Mucosa of stomach (tissue), 1 donor: ENCODE data around the gene EMID1.

Experiments
- H3K27me3 ChIP-seq: one replicate; pipeline ENCODE4 v1.7.0; 2013; ENCODE audit warnings: mild to moderate bottlenecking, low read length; ENCODE audit not compliant: control insufficient read depth, insufficient read depth
- H3K36me3 ChIP-seq: one replicate; pipeline ENCODE4 v1.7.0; 2013; ENCODE audit warnings: low read length; ENCODE audit not compliant: control insufficient read depth, insufficient read depth
- H3K4me1 ChIP-seq: one replicate; pipeline ENCODE4 v1.7.0; 2013; ENCODE audit warnings: mild to moderate bottlenecking, low read length; ENCODE audit not compliant: control insufficient read depth, insufficient read depth
- H3K4me3 ChIP-seq: one replicate; pipeline ENCODE4 v1.7.0; 2013; ENCODE audit warnings: low read length
- H3K9ac ChIP-seq: one replicate; pipeline ENCODE4 v1.7.0; 2013; ENCODE audit warnings: mild to moderate bottlenecking, low read length, moderate library complexity
- H3K9me3 ChIP-seq: one replicate; pipeline ENCODE4 v1.7.0; 2013; ENCODE audit warnings: mild to moderate bottlenecking, low read length, moderate library complexity; ENCODE audit not compliant: control insufficient read depth
- donor health status: Pancreatic carcinoma.

EMID1 gene

DNA sequence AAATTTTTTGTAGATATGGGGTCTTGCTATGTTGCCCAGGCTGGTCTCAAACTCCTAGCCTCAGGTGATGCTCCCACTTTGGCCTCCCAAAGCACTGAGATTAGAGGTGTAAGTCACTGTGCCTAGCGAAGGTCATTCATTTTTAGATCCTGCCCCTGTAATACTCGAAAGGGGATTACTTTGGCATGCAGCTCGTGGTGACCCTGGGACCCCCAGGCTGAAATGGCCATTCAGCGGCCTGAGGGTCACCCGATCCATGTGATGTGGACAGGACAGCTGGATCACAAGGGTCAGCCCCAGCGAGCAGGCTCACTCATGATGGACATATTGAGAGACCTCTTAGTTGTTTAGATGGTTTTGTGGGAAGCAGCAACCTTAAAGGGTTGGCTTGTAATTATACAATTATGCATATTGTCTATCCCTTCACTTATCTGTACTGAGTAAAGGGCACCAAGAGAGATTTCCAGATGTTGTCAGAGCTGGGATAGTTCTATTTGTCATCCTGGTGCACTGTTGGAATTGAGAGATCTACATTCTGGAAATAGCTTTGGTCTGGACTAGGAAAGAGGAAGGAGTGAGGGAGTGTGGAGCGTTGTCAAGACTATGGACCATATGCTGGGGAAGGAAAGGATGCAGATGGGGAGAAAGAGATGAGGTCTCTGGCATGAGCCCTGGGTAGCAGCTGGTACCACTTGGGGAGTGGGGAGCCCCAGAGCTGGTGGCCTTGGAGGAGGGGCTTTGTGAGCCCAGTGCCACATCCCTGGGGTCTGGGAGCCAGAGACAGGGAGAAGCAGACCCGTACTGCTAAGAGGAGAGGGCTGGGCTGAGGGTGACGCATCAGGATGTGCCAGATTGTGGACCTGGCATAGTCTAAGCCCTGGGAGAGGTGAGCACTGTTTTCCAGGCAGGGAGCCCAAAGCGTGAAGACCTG lies 46.5 kb downstream of the EMID1 start:
- H3K36me3 ChIP-seq = no peaks in the 10 kb centered on the region
- H3K4me1 ChIP-seq = no peaks in the 10 kb centered on the region
- H3K27me3 ChIP-seq = no peaks in the 10 kb centered on the region

DNA sequence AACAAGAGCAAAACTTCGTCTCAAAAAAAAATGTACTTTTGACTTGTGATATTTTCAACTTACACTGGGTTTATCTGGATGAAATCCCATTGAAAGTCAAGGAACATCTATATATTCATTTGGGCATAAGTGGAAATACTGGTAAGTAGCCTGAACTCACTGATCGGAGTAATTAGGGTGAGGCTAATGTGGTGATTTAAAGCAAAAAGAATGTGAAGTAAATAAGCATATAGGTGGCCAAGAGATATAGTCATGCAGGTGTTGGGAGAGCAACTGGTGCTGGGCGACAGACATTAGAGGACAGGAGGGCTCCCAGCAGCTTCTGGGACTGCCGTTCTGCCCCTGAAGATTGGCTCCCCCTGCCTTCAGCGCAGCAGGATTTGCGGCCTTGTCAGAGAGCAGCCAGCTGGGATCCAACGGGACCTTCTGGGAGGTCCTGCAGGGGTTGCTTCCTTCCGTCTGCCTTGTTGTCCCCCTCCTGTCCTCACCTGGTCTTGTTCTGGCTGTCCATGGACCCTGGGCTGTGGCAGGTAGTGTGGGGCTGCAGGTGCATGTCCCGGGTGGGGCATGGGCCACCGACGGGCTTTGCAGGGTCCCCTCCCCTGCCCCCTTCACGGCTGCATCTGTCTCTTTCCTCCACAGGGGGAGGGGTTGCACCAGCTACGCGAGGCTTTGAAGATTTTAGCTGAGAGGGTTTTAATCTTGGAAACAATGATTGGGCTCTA lies 48.0 kb downstream of the EMID1 start:
- Histone ChIP-seq H3K4me3 (no peak overlapping the region), H3K9me3 (no peaks in the 10 kb centered on the region), H3K4me1 (no peaks in the 10 kb centered on the region), H3K27me3 (no peaks in the 10 kb centered on the region), H3K36me3 (no peaks in the 10 kb centered on the region), H3K9ac (no peak overlapping the region)

More for the DNA sequence above, 46.5 kb downstream of the EMID1 start:
- H3K9me3 ChIP-seq = no peaks in the 10 kb centered on the region
- H3K4me3 ChIP-seq = no peak overlapping the region
- no peak overlapping the region for H3K9ac ChIP-seq

DNA sequence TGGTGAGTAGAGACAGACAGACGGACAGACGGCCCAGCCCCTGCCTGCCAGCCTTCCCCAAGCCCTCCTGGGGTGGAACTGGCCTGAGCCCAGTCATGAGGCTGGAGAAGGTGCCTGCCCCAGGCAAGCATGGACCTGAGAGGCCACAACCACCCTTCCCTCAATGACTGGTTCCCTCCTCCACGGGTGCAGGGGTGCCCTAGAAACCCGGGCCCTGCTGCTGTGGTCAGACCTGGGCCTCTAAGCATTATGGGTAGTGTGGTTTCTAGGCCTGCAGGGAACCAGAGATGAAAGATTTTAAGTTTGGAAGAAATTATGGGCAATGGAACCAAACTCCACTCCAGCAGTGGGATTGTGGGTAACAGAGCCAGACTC lies 48.6 kb downstream of the EMID1 start:
- no peaks in the 10 kb centered on the region for H3K9me3 ChIP-seq
- no peak overlapping the region for H3K4me3 ChIP-seq

DNA sequence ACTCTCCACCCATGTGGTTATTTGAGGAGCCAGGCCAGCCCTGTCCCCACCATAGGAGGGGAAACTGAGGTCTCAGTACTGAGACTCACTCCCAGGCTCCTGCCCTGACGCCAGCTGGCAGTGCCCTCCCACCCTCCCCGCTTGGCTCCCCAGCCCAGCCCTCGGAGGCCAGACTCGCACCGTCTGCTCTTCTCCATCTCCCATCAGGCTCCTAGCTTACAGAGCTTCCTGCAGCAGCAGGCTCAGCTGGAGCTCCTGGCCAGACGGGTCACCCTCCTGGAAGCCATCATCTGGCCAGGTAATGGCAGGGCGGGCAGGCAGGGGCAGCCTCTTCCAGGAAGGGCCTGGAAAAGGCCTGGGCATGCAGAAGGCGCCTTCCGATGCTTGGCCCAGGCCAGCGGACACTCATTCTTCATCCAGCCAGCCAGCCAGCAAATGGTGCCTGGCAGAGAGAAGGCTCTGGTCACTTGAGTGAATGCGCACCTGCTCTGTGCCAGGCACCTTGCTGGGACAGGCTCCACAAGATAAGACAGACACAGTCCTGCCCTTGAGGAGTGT lies 49.4 kb downstream of the EMID1 start:
- Histone ChIP-seq H3K4me1 (no peaks in the 10 kb centered on the region), H3K9me3 (no peaks in the 10 kb centered on the region), H3K36me3 (no peaks in the 10 kb centered on the region), H3K9ac (no peak overlapping the region), H3K27me3 (no peaks in the 10 kb centered on the region), H3K4me3 (no peak overlapping the region)

More for the DNA sequence above, 48.6 kb downstream of the EMID1 start:
- Histone ChIP-seq H3K4me1 (no peaks in the 10 kb centered on the region), H3K9ac (no peak overlapping the region), H3K36me3 (no peaks in the 10 kb centered on the region), H3K27me3 (no peaks in the 10 kb centered on the region)

DNA sequence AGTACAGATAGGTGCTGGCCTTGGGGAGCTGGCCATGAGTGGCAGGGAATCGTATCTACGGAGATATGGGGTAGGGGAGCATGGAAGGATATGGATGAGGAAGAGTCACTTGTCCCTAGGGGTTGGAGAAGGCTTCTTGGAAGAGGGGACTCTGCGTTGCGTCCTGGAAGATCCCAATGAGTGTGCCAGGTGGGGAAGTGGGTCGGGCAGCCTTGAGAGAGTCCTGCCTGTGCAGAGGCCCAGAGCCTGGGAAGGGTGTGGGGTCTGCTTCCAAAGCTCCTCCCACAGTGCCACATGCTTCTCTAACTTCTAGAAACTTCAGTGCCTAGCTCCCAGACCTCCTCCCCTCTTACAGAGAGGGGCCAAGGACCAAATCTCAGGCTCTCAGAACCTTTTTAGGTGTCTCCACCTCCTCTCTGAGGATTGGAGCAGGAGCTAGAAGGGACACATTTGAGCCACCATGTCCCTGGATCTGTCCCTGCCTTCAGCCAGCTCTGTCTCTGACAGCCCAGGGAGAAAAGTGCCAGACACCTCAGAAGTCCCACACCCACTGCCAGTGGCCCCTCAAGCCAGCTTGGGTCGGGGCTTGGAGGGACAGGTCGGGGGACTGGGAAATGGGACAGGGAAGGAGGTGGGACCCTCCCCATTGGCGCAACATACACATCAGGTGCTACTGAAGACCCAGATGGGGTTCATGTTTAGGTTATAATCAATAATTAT lies 51.1 kb downstream of the EMID1 start:
- H3K36me3 ChIP-seq = no peaks in the 10 kb centered on the region
- no peak overlapping the region for H3K4me3 ChIP-seq
- H3K27me3 ChIP-seq = no peaks in the 10 kb centered on the region
- no peaks in the 10 kb centered on the region for H3K4me1 ChIP-seq
- H3K9ac ChIP-seq = no peak overlapping the region
- no peaks in the 10 kb centered on the region for H3K9me3 ChIP-seq

DNA sequence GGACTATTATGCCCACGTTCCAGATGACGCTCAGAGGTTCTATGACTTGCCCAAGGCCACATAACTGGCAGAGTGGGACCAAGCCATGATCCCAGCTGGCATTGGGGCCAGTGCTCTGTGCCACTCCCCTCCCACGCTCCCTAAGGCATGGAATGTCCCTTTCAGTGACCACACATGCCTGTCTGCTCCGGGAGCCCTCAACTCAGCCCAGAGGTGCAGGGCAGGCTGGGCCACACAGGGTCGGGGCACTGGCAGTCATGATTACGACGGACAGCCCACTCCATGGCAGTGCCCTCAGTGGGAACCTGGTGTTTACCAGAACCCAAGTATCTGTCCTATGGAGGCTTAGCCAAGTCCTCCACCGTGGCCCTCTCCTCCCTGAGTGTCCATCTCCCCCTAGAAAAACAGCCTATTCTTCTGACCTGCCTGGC lies 52.1 kb downstream of the EMID1 start:
- H3K36me3 ChIP-seq = no peaks in the 10 kb centered on the region
- H3K4me3 ChIP-seq = no peak overlapping the region
- no peak overlapping the region for H3K9ac ChIP-seq
- H3K4me1 ChIP-seq = no peaks in the 10 kb centered on the region
- H3K9me3 ChIP-seq = no peaks in the 10 kb centered on the region
- no peaks in the 10 kb centered on the region for H3K27me3 ChIP-seq

DNA sequence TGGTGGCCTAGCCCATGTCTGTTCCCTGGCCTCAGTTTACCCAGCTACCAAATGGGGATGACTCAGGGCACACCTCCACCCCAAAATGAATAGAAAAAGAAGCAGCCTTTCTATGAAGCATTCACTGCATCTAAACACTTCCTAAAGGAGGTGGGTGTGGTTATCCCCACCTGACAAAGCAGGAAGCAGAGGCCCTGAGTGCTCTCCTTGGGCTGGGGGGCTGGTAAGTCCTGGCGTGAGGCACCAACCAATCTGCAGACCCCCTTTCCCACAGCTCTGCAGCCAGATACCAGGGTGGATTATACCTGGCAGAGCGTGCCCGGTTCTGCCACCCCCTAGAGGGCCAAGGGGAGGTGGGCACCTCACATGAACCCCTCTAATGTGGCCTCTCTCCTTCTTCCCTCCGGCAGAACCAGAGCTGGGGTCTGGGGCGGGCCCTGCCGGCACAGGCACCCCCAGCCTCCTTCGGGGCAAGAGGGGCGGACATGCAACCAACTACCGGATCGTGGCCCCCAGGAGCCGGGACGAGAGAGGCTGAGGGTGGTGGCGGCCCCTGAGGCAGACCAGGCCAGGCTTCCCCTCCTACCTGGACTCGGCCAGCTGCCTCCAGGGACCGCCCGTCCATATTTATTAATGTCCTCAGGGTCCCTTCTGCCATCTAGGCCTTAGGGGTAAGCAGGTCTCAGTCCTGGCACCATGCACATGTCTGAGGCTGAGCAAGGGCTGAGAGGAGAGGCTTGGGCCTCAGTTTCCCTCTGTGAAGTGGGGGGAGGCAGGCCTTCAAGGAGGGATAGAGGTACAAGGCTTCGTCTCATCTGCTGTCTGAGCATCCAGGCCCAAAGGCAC lies 52.9 kb downstream of the EMID1 start:
- Histone ChIP-seq H3K4me1 (no peaks in the 10 kb centered on the region), H3K36me3 (no peaks in the 10 kb centered on the region), H3K9me3 (no peaks in the 10 kb centered on the region), H3K9ac (no peak overlapping the region), H3K27me3 (no peaks in the 10 kb centered on the region), H3K4me3 (no peak overlapping the region)

DNA sequence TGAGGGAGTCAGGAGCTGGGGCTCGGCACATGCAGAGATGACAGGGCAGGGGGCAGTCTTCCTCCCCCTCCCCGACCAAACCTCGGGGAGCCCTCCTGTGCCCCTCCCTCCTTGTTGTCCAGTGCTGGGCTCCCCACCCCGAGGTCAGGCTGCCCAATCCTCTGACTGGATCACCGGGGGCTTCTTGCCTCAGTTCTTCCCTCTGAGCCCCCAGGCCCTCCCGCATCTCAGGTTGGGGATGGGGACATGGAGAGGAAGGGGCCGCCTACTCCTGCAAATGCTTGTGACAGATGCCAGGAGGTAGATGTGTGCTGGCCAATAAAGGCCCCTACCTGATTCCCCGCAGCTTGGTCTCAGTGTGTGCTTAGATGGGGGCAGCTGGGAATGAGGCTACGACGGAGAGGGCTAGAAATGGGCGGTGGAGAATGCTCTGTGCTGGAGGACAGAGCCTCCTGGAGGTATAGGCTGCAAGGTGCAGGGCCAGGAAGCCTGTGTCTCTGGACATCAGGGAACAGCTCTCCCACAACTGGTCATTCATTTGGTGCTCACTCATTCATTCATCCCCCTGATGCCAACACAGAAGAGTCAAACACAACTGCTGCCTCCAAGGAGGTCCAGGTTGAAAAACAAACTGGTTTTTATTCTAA lies 53.7 kb downstream of the EMID1 start:
- H3K4me3 ChIP-seq = no peak overlapping the region
- H3K9me3 ChIP-seq = no peaks in the 10 kb centered on the region
- H3K9ac ChIP-seq = no peak overlapping the region
- no peaks in the 10 kb centered on the region for H3K27me3 ChIP-seq
- no peaks in the 10 kb centered on the region for H3K36me3 ChIP-seq
- H3K4me1 ChIP-seq = no peaks in the 10 kb centered on the region

DNA sequence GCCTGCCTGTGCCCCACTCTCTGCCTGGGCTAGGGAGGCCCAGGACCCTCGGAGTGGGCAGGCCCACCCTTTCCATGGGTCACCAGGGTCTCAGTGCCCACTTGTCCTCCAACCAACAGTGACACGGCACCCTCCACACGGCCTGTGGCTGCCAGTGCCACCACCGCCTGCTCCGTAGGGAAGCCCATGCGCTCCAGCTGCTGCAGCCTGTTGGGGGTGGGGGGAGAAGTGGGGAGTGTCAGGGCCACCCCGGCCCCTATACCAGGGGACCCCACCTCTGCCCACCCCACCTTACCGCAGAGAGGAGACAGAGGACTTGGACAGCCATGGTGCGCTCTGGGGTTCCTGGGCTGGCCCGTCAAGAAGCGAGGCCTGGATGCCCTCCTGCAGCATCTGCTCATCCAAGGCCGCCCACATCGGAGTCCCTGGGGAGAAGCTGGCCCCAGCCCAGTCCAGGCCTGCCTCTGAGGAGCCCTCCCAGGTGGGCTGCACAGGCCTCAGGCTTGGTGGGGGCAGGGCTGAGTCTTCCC lies 54.4 kb downstream of the EMID1 start:
- Histone ChIP-seq H3K27me3 (no peaks in the 10 kb centered on the region), H3K9me3 (no peaks in the 10 kb centered on the region), H3K36me3 (no peaks in the 10 kb centered on the region), H3K4me3 (no peak overlapping the region), H3K4me1 (no peaks in the 10 kb centered on the region), H3K9ac (no peak overlapping the region)

DNA sequence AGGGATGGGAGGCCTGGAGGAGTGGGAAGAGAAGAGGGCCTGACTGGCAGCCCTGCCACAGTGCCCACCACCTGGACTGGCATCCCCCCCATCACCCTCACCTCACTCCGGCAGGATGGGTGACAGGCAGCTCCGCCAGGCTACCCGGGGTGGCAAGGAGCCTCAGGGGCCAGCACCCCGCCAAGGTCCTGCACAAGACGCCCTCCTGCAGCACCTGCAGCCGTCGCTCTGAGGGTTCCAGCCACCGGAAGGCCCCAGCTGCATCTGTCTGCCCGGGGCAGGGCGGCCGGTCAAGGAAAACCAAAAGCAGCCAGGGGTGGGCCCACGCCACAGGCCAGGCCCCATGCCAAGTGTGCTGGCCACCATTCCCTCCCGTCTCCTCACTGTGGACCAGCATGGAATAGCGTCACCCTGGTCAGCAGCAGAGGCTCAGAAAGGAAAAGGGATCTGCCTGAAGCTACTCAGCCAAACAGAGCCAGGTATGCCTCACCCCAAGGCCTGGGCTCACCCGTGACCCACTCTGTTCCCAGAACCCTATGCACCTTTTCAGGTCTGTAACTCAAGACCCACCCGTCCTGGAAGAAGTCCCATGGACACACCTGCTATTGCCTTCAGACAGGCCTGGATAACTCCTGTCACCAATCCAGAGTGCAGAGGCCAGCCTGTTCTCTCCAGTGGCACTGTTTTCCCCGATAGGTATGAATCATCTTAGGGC lies 55.1 kb downstream of the EMID1 start:
- no peaks in the 10 kb centered on the region for H3K36me3 ChIP-seq
- no peak overlapping the region for H3K4me3 ChIP-seq
- no peaks in the 10 kb centered on the region for H3K27me3 ChIP-seq

More for the DNA sequence above, 55.1 kb downstream of the EMID1 start:
- Histone ChIP-seq H3K9me3 (no peaks in the 10 kb centered on the region), H3K4me1 (no peaks in the 10 kb centered on the region), H3K9ac (no peak overlapping the region)
